ENCODE results near the gene TACSTD2. TPM values are rescaled to one million over a fixed set of nuclear protein-coding genes. Genes with fewer than 3 reads are reported as not detected.
"Not testable (repeated sequence)": the region's sequence is repeated elsewhere in the genome, so short reads cannot be mapped to it uniquely, and the experiment has no call there.

Gene TACSTD2
- total RNA-seq, 1 donor from 2014 or later, result 169 TPM

DNA sequence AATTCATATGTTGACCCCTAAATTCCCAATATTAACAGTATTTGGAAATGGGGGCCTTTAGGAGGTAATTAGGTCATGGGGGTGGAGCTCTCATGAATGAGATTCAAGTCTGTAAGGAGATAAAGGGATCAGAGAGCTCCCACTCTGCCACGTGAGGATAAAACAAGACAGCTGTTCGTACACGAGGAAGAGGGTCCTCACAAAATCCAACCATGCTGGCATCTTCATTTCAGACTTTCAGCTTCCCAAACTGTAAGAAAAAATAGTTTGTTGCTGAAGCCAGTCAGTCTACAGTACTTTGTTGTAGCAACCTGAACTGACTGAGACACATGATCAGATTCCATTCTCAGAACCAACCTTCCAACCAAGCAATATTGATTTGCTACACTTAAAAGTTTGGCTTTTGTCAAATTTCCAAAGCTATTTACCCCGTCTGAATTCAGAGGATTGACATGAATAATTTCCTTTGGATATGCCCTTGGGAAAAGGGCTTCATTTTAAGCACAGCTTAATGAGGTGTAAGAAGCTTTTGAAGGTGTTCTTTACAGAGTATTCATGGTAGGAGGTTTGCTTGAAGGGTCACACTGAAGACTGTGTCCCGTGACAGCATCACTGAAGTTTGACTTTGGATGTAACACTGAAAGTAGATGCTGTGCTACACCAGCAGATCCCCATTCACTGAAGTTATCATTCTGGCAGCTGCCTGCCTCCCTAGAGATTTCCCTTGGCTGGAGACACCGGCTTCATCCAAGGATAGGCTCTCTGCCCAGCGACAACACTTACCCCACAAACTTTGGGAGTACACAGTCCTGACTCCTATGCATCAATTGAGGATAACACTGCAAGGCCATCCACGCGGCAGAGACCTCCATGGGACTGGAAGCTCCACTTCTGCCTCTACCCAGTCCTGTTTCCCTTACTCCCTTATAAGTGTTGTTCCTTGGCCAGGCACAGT is 25.6 kb downstream of the TACSTD2 start:
- no peaks in the 10 kb centered on the region for H3K27me3 ChIP-seq (ENCODE audit: control insufficient read depth, insufficient read depth, low read length)
- no peak overlapping the region for H3K4me3 ChIP-seq (ENCODE audit: low read depth, low read length)
- no peak for DNase-seq (ENCODE audit: low read depth)
- H3K36me3 ChIP-seq (ENCODE audit: control insufficient read depth, insufficient read depth, low read length), result no peaks in the 10 kb centered on the region
- TF ChIP-seq, protein P1, sequence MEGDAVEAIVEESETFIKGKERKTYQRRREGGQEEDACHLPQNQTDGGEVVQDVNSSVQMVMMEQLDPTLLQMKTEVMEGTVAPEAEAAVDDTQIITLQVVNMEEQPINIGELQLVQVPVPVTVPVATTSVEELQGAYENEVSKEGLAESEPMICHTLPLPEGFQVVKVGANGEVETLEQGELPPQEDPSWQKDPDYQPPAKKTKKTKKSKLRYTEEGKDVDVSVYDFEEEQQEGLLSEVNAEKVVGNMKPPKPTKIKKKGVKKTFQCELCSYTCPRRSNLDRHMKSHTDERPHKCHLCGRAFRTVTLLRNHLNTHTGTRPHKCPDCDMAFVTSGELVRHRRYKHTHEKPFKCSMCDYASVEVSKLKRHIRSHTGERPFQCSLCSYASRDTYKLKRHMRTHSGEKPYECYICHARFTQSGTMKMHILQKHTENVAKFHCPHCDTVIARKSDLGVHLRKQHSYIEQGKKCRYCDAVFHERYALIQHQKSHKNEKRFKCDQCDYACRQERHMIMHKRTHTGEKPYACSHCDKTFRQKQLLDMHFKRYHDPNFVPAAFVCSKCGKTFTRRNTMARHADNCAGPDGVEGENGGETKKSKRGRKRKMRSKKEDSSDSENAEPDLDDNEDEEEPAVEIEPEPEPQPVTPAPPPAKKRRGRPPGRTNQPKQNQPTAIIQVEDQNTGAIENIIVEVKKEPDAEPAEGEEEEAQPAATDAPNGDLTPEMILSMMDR (IDR thresholded peaks at IDR 0.05; ENCODE audit: insufficient read depth, low read length, poor library complexity, severe bottlenecking), result no peak

DNA sequence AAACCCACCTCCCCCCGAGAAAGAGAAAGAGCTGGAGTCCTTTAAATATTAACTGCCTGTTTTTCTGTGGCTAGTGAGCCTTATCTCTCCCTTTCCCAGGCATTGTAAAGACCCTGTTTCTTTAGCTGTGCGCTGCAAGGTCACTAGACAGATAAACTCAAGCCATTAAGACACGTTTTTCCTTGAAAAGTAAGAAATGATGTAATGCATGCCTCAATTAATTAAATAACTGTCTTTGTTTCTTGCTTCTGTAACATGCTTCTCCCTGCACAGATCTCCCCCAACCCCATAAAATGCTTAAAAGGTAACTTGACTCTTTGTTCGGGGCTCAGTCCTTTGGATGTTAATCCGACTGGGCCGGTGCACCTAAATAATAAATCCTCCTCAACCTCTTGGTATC is 27.8 kb downstream of the TACSTD2 start:
- not testable (repeated sequence) for DNase-seq (ENCODE audit: low read depth); H3K36me3 ChIP-seq (ENCODE audit: control insufficient read depth, insufficient read depth, low read length); H3K4me3 ChIP-seq (ENCODE audit: low read depth, low read length); H3K27me3 ChIP-seq (ENCODE audit: control insufficient read depth, insufficient read depth, low read length)

DNA sequence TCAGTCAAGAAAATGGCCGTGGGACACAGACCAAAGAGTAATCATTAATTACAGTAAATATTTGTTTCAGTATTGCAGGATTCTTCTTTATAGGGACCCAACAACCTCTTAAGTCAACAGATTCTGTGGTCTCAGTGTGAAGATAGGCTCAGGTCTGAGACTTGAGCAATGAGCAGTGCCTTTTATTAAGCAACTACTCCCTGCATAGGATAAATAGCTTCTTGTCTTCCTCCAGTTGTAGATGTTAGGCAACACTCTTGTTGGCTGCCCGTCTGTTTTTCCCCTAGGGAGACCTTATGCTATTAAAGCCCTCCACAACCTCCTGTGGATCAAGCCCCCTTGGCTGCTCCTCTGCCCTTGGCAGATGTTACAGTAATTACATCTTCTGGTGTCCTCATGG is 28.7 kb downstream of the TACSTD2 start:
- H3K36me3 ChIP-seq (ENCODE audit: control insufficient read depth, insufficient read depth, low read length), result no peaks in the 10 kb centered on the region
- H3K27me3 ChIP-seq (ENCODE audit: control insufficient read depth, insufficient read depth, low read length), result no peaks in the 10 kb centered on the region
- no peak overlapping the region for H3K4me3 ChIP-seq (ENCODE audit: low read depth, low read length)
- TF ChIP-seq, protein P1 (IDR thresholded peaks at IDR 0.05; ENCODE audit: insufficient read depth, low read length, poor library complexity, severe bottlenecking), result no peak
- DNase-seq (ENCODE audit: low read depth), result no peak

DNA sequence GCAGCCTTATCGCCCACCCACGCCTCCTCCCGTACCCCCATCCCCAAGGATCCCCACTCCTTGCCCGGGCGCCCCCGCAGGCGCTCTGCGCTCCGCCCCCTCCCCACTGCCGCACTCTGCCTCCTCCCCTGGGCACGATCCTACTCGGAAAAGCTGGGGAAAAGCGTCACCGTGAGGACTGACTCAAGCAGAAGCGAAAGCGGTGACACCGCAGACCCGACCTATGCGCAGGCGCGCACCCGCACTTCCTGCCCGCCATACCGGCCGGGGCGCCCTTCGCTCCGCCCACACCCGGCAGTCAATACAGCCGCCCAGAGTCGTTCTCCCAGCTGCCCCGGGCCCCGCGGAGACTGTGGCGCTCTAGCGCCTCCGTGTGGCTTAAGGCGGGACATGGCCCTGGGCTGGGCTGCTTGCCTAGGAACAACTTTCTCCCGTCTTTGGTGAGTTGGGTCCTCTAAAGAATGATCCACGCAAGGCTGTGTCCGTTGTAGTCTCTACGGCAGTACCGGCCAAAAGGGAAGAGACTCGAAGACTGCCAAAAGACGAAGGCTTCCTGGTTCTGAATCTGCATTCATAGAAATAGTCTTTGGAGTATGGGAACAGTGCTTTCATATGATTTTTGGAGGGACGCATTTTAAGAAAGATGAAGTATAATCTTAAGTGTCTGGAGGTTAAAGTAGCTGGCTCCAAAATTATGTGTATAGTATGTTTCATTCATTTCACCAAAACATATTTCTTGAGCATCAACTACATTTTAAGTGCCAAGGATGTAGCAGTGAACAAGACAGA is 30.3 kb downstream of the TACSTD2 start, which contains the start of gene OMA1:
Gene OMA1, minus strand, starts transcription at position 207 of the 789 bp plus-strand sequence. CDS start 7,432 bp downstream, outside the sequence.
- DNase-seq (ENCODE audit: low read depth), result peak; percentile 88
- Histone ChIP-seq H3K27me3 (ENCODE audit: control insufficient read depth, insufficient read depth, low read length) (no peaks in the 10 kb centered on the region), H3K36me3 (ENCODE audit: control insufficient read depth, insufficient read depth, low read length) (no peaks in the 10 kb centered on the region), H3K4me3 (ENCODE audit: low read depth, low read length) (peak within 1 kb of the TSS; percentile 63)
- TF ChIP-seq, protein P1 (IDR thresholded peaks at IDR 0.05; ENCODE audit: insufficient read depth, low read length, poor library complexity, severe bottlenecking), result peak; percentile 97

DNA sequence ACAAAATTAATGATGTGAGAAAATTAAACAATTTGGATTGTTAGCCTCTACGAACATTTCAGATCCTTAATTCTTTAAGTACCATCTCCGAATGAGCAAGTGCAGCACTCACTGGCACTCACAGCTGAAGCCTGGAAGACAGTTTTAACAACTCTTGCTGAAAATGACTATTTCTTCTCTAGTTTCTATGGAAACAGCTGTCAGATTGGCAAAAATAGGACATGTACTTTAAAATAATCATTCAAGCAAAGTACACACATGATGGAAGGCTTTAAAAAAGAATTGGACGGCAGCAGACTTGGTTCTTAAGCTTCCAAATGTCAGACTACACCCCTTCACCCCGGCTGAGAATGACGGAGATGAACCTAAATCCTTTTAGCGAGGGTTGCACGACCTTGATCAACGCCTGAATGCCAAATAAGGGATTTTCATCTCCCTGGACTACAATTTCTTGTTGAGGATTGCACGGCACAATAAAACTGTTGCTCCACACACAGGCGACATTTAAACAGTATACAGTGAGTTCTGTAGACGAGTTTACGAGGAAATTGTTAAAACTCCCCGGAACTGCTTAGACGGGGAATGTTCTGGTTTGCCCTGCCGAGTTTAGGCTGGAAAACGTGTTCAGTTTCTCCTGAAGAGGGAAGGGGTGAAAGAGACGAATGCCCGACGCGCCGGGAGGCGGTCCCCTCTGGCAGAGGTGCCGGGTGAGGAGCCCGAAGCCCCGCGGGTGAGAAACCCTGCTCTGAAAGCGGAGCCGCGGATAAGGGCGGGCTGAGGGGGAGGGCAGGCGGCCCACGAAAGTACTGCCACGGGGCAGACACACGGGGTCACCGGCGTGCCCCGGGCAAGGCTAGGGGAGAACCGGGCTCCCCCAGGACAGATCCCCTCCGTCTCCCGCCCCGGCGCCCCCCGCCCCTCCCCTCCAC is 31.2 kb downstream of the TACSTD2 start:
- no peaks in the 10 kb centered on the region for H3K36me3 ChIP-seq (ENCODE audit: control insufficient read depth, insufficient read depth, low read length)
- no peak for DNase-seq (ENCODE audit: low read depth)
- no peaks in the 10 kb centered on the region for H3K27me3 ChIP-seq (ENCODE audit: control insufficient read depth, insufficient read depth, low read length)
- H3K4me3 ChIP-seq (ENCODE audit: low read depth, low read length), result peak overlapping the region; percentile 63
- TF ChIP-seq, protein P1 (IDR thresholded peaks at IDR 0.05; ENCODE audit: insufficient read depth, low read length, poor library complexity, severe bottlenecking), result no peak
